Vagina (tissue), 2 donors: ENCODE measurements around the gene TENM4. TPM values are rescaled to one million over a fixed set of nuclear protein-coding genes. Genes with fewer than 3 reads are reported as not detected.

Experiments
- DNase-seq, 2 donors: peaks; one replicate each; pipeline ENCODE4 v3.0.0-alpha.2; 2017; ENCODE audit errors: extremely low spot score in 2 of 2
- H3K27ac ChIP-seq: fragments of 200-600 bp; sonication (generic); one replicate; pipeline ENCODE4 v1.5.1; 2019
- H3K27me3 ChIP-seq: fragments of 200-600 bp; sonication (generic); one replicate; pipeline ENCODE4 v1.5.1; 2019
- H3K36me3 ChIP-seq, 2 donors: fragments of 200-600 bp; sonication (generic); one replicate each; pipeline ENCODE4 v1.5.1; 2017 to 2019
- H3K4me1 ChIP-seq: fragments of 200-600 bp; sonication (generic); one replicate; pipeline ENCODE4 v1.5.1; 2019
- H3K4me3 ChIP-seq, 2 donors: fragments of 200-600 bp; sonication (generic); 1 replicate in 1 of 2; 2 replicates in 1 of 2; pipeline ENCODE4 v1.5.1; 2016 to 2019
- H3K9me3 ChIP-seq: fragments of 200-600 bp; sonication (generic); one replicate; pipeline ENCODE4 v1.5.1; 2019
- POLR2A ChIP-seq, 2 donors: fragments of 450-650 bp; IDR thresholded peaks; one replicate each; pipeline ENCODE4 v1.6.1; 2017; ENCODE audit warnings: antibody characterized with exemption in 2 of 2, mild to moderate bottlenecking in 2 of 2, moderate library complexity in 2 of 2
- POLR2AphosphoS5 ChIP-seq, 2 donors: sonication (generic); formaldehyde crosslinking; IDR thresholded peaks; one replicate each; pipeline ENCODE4 v1.9.0; 2017; ENCODE audit warnings: antibody characterized with exemption in 2 of 2, mild to moderate bottlenecking in 2 of 2, low read depth in 1 of 2; ENCODE audit not compliant: insufficient read depth in 1 of 2
- intact Hi-C: fragments of 100-400 bp; cut with DNase I; formaldehyde crosslinking; loops from one replicate; pipeline ENCODE4 v1.15.1; 2023
- total RNA-seq: library from RNA; depleted of rRNA; stranded (reverse); fragments of >200 nt; gene quantifications from one replicate; pipeline ENCODE4 v1.2.3, GENCODE V29; 2016
- TF ChIP-seq, protein P1 (sequence below), 3 experiments: fragments of 450-650 bp in 2 of 3; fragments of 200-600 bp in 1 of 3; sonication (generic) in 1 of 3; IDR thresholded peaks; one replicate each; pipeline ENCODE4 v1.5.1; 2017 to 2019; ENCODE audit warnings: antibody characterized with exemption in 3 of 3, mild to moderate bottlenecking in 2 of 3, moderate library complexity in 2 of 3

TENM4 gene
- total RNA-seq, 1 donor from 2014 or later, result 12.5 TPM

- Histone ChIP-seq H3K27ac (no peak overlapping the region), H3K36me3 (no peaks in the 10 kb centered on the region), H3K9me3 (no peaks in the 10 kb centered on the region), H3K4me3 (no peak overlapping the region), H3K4me1 (peaks cover 18% of the 10 kb centered on the region), H3K27me3 (no peaks in the 10 kb centered on the region)
- DNase-seq, result no peak
- TF ChIP-seq POLR2A (IDR thresholded peaks at IDR 0.05), result no peak
- TF ChIP-seq, protein P1, sequence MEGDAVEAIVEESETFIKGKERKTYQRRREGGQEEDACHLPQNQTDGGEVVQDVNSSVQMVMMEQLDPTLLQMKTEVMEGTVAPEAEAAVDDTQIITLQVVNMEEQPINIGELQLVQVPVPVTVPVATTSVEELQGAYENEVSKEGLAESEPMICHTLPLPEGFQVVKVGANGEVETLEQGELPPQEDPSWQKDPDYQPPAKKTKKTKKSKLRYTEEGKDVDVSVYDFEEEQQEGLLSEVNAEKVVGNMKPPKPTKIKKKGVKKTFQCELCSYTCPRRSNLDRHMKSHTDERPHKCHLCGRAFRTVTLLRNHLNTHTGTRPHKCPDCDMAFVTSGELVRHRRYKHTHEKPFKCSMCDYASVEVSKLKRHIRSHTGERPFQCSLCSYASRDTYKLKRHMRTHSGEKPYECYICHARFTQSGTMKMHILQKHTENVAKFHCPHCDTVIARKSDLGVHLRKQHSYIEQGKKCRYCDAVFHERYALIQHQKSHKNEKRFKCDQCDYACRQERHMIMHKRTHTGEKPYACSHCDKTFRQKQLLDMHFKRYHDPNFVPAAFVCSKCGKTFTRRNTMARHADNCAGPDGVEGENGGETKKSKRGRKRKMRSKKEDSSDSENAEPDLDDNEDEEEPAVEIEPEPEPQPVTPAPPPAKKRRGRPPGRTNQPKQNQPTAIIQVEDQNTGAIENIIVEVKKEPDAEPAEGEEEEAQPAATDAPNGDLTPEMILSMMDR (IDR thresholded peaks at IDR 0.05), result no peak
- TF ChIP-seq POLR2AphosphoS5 (IDR thresholded peaks at IDR 0.05; ENCODE audit: insufficient read depth in 1 of 2, low read depth in 1 of 2), result no peak
- intact Hi-C loops, result no loop called here
Measured at GRCh38 chr11:79055856-79056631, 384.8 kb downstream of the TENM4 start.

DNA sequence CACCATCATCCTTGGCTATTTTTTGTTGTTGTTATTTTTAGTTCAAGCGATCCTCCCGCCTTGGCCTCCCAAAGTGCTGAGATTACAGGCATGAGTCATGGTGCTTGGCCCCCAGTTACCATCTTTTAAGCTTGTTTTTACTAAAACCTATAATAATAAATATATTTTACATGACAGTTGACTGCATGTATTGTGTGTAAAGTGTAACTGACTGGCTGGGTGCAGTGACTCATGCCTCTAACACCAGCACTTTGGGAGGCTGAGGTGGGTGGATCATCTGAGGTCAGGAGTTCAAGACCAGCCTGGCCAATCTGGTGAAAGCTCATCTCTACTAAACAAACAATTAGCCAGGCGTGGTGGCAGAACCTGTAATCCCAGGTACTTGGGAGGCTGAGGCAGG is 386.2 kb downstream of the TENM4 start:
- H3K27me3 ChIP-seq, result no peaks in the 10 kb centered on the region
- peaks cover 5% of the 10 kb centered on the region for H3K4me1 ChIP-seq
- no peak overlapping the region for H3K4me3 ChIP-seq
- TF ChIP-seq POLR2A (IDR thresholded peaks at IDR 0.05) (no peak), POLR2AphosphoS5 (IDR thresholded peaks at IDR 0.05; ENCODE audit: insufficient read depth in 1 of 2, low read depth in 1 of 2) (no peak)
- TF ChIP-seq, protein P1 (IDR thresholded peaks at IDR 0.05), result no peak
- H3K36me3 ChIP-seq, result no peaks in the 10 kb centered on the region
- no peak overlapping the region for H3K27ac ChIP-seq
- intact Hi-C loops, result no loop called here
- DNase-seq, result no peak
- no peaks in the 10 kb centered on the region for H3K9me3 ChIP-seq

- no peak for DNase-seq
- intact Hi-C loops, result no loop called here
- H3K27ac ChIP-seq, result no peak overlapping the region
- H3K27me3 ChIP-seq, result no peaks in the 10 kb centered on the region
- no peaks in the 10 kb centered on the region for H3K9me3 ChIP-seq
- no peak overlapping the region for H3K4me3 ChIP-seq
- TF ChIP-seq POLR2A (IDR thresholded peaks at IDR 0.05) (no peak), POLR2AphosphoS5 (IDR thresholded peaks at IDR 0.05; ENCODE audit: insufficient read depth in 1 of 2, low read depth in 1 of 2) (no peak)
- TF ChIP-seq, protein P1 (IDR thresholded peaks at IDR 0.05), result no peak
- no peaks in the 10 kb centered on the region for H3K4me1 ChIP-seq
- H3K36me3 ChIP-seq, result no peaks in the 10 kb centered on the region
Measured at GRCh38 chr11:79052544-79052943, 388.3 kb downstream of the TENM4 start.

DNA sequence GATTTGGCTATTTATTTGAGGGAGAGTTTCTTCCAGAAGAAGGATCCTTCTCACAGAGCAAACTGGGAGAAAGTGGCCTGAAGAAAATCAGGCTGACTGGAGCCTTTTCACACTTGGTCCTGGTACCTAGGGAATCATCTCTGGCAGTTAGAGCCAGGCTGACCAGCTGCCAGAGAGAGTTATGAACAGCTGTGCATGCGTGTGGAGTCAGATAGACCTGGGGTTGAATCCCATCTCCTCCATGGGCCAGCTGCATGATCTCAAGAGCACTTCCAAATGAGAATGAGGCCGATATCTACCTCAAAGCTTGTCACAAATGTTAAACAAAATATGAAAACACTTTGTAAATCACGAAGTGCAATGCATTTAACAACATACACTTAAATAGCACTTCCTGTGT is 390.0 kb downstream of the TENM4 start:
- Histone ChIP-seq H3K27ac (no peak overlapping the region), H3K4me1 (no peaks in the 10 kb centered on the region), H3K27me3 (no peaks in the 10 kb centered on the region), H3K9me3 (no peaks in the 10 kb centered on the region), H3K36me3 (no peaks in the 10 kb centered on the region), H3K4me3 (no peak overlapping the region)
- DNase-seq, result no peak
- TF ChIP-seq, protein P1 (IDR thresholded peaks at IDR 0.05), result no peak
- TF ChIP-seq POLR2A (IDR thresholded peaks at IDR 0.05), result no peak
- no peak for TF ChIP-seq POLR2AphosphoS5 (IDR thresholded peaks at IDR 0.05; ENCODE audit: insufficient read depth in 1 of 2, low read depth in 1 of 2)
- intact Hi-C loops, result no loop called here

DNA sequence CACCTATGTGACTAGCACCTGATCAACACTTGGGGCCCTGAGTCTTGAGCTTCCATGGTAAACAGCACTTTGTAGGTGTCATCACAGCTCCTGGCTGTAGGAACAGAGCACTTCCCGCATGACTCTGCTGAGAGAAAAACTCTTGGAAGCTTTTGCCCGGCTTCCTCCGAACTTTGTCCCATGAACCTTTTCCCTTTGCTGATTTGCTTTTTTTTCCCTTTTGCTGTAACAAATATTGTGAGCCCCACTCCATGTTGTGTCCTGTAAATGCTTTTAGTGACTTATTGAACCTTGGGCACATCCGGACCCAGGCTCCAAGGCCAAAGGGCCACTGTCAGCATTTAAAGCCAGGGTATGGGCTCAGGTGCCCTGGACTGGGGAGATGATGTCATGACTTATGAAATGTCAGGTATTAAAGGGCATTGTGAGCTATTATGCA is 391.1 kb downstream of the TENM4 start:
- no peaks in the 10 kb centered on the region for H3K36me3 ChIP-seq
- TF ChIP-seq POLR2A (IDR thresholded peaks at IDR 0.05), result no peak
- TF ChIP-seq, protein P1 (IDR thresholded peaks at IDR 0.05), result no peak
- TF ChIP-seq POLR2AphosphoS5 (IDR thresholded peaks at IDR 0.05; ENCODE audit: insufficient read depth in 1 of 2, low read depth in 1 of 2), result no peak
- intact Hi-C loops, result no loop called here

More for the DNA sequence above, 391.1 kb downstream of the TENM4 start:
- no peak for DNase-seq
- Histone ChIP-seq H3K4me1 (no peaks in the 10 kb centered on the region), H3K9me3 (no peaks in the 10 kb centered on the region), H3K27me3 (no peaks in the 10 kb centered on the region), H3K27ac (no peak overlapping the region), H3K4me3 (no peak overlapping the region)
